ENCODE results near the gene OLFML2A. TPM values are rescaled to one million over a fixed set of nuclear protein-coding genes. Genes with fewer than 3 reads are reported as not detected.
"Not testable (repeated sequence)": the region's sequence is repeated elsewhere in the genome, so short reads cannot be mapped to it uniquely, and the experiment has no call there.

The OLFML2A gene
- 40.2 TPM for total RNA-seq
- polyA plus RNA-seq, result 36.8 TPM

GRCh38 chr9:124776954-124777648, at the start of gene OLFML2A:
OLFML2A (plus strand) TSS chr9:124777133; CDS start chr9:124777271, 138 bp downstream.
- Histone ChIP-seq H3K27ac (ENCODE audit: low read depth) (peak within 1 kb of the TSS; percentile 26), H3K4me3 (ENCODE audit: low read depth, low read length) (peak within 1 kb of the TSS; percentile 71), H3K4me1 (ENCODE audit: insufficient read depth) (no peaks in the 10 kb centered on the region), H3K36me3 (ENCODE audit: insufficient read depth) (no peaks in the 10 kb centered on the region)
- DNase-seq (ENCODE audit: extremely low spot score), result no peak
- WGBS, result 1% methylated on average over 87 of the region's 87 CpGs

GRCh38 chr9:124730772-124731171, 46.2 kb upstream of the OLFML2A start:
- no peaks in the 10 kb centered on the region for H3K4me1 ChIP-seq (ENCODE audit: insufficient read depth)
- DNase-seq (ENCODE audit: extremely low spot score), result no peak
- H3K27ac ChIP-seq (ENCODE audit: low read depth), result no peak overlapping the region
- no peaks in the 10 kb centered on the region for H3K36me3 ChIP-seq (ENCODE audit: insufficient read depth)
- WGBS, result 97% methylated on average over 2 of the region's 2 CpGs
- H3K4me3 ChIP-seq (ENCODE audit: low read depth, low read length), result no peak overlapping the region

GRCh38 chr9:124733964-124734740, 42.8 kb upstream of the OLFML2A start:
- DNase-seq (ENCODE audit: extremely low spot score), result no peak

GRCh38 chr9:124734741-124735083, 42.2 kb upstream of the OLFML2A start:
- H3K27ac ChIP-seq (ENCODE audit: low read depth); H3K36me3 ChIP-seq (ENCODE audit: insufficient read depth); H3K4me3 ChIP-seq (ENCODE audit: low read depth, low read length); DNase-seq (ENCODE audit: extremely low spot score); H3K4me1 ChIP-seq (ENCODE audit: insufficient read depth): not testable (repeated sequence)
- 92% methylated on average over 7 of the region's 7 CpGs for WGBS

More at GRCh38 chr9:124733964-124734740, 42.8 kb upstream of the OLFML2A start:
- H3K4me3 ChIP-seq (ENCODE audit: low read depth, low read length), result no peak overlapping the region
- no peaks in the 10 kb centered on the region for H3K4me1 ChIP-seq (ENCODE audit: insufficient read depth)
- no peaks in the 10 kb centered on the region for H3K36me3 ChIP-seq (ENCODE audit: insufficient read depth)
- WGBS, result 83% methylated on average over 14 of the region's 14 CpGs
- H3K27ac ChIP-seq (ENCODE audit: low read depth), result no peak overlapping the region

- Histone ChIP-seq H3K27ac (ENCODE audit: low read depth) (no peak overlapping the region), H3K4me1 (ENCODE audit: insufficient read depth) (no peaks in the 10 kb centered on the region), H3K36me3 (ENCODE audit: insufficient read depth) (no peaks in the 10 kb centered on the region), H3K4me3 (ENCODE audit: low read depth, low read length) (no peak overlapping the region)
- DNase-seq (ENCODE audit: extremely low spot score), result no peak
These were observed 41.8 kb upstream of the OLFML2A start for GRCh38 chr9:124735121-124735520.

- not testable (repeated sequence) for H3K4me1 ChIP-seq (ENCODE audit: insufficient read depth); H3K27ac ChIP-seq (ENCODE audit: low read depth); DNase-seq (ENCODE audit: extremely low spot score); H3K4me3 ChIP-seq (ENCODE audit: low read depth, low read length); H3K36me3 ChIP-seq (ENCODE audit: insufficient read depth)
- 98% methylated on average over 7 of the region's 7 CpGs for WGBS
These were observed 38.9 kb upstream of the OLFML2A start for GRCh38 chr9:124738075-124738474.

- Histone ChIP-seq H3K27ac (ENCODE audit: low read depth) (no peak overlapping the region), H3K4me3 (ENCODE audit: low read depth, low read length) (no peak overlapping the region), H3K36me3 (ENCODE audit: insufficient read depth) (no peaks in the 10 kb centered on the region), H3K4me1 (ENCODE audit: insufficient read depth) (no peaks in the 10 kb centered on the region)
- 87% methylated on average over 2 of the region's 2 CpGs for WGBS
- no peak for DNase-seq (ENCODE audit: extremely low spot score)
These were observed 37.6 kb upstream of the OLFML2A start for GRCh38 chr9:124739360-124739759.

- WGBS, result 94% methylated on average over 4 of the region's 4 CpGs
These were observed 35.8 kb upstream of the OLFML2A start for GRCh38 chr9:124741149-124741548.

GRCh38 chr9:124741662-124742061, 35.3 kb upstream of the OLFML2A start:
- DNase-seq (ENCODE audit: extremely low spot score), result no peak
- H3K36me3 ChIP-seq (ENCODE audit: insufficient read depth), result no peaks in the 10 kb centered on the region
- no peak overlapping the region for H3K4me3 ChIP-seq (ENCODE audit: low read depth, low read length)
- H3K27ac ChIP-seq (ENCODE audit: low read depth), result no peak overlapping the region
- 80% methylated on average over 4 of the region's 4 CpGs for WGBS
- H3K4me1 ChIP-seq (ENCODE audit: insufficient read depth), result no peaks in the 10 kb centered on the region

More at GRCh38 chr9:124741149-124741548, 35.8 kb upstream of the OLFML2A start:
- no peak overlapping the region for H3K4me3 ChIP-seq (ENCODE audit: low read depth, low read length)
- H3K4me1 ChIP-seq (ENCODE audit: insufficient read depth), result no peaks in the 10 kb centered on the region
- no peak for DNase-seq (ENCODE audit: extremely low spot score)
- H3K36me3 ChIP-seq (ENCODE audit: insufficient read depth), result no peaks in the 10 kb centered on the region
- H3K27ac ChIP-seq (ENCODE audit: low read depth), result no peak overlapping the region

GRCh38 chr9:124742940-124743339, 34.0 kb upstream of the OLFML2A start:
- DNase-seq (ENCODE audit: extremely low spot score), result no peak
- no peaks in the 10 kb centered on the region for H3K36me3 ChIP-seq (ENCODE audit: insufficient read depth)
- no peak overlapping the region for H3K27ac ChIP-seq (ENCODE audit: low read depth)
- H3K4me1 ChIP-seq (ENCODE audit: insufficient read depth), result no peaks in the 10 kb centered on the region
- H3K4me3 ChIP-seq (ENCODE audit: low read depth, low read length), result no peak overlapping the region

GRCh38 chr9:124743686-124744348, 33.1 kb upstream of the OLFML2A start:
- 83% methylated on average over 5 of the region's 5 CpGs for WGBS
- Histone ChIP-seq H3K4me3 (ENCODE audit: low read depth, low read length) (no peak overlapping the region), H3K4me1 (ENCODE audit: insufficient read depth) (no peaks in the 10 kb centered on the region), H3K27ac (ENCODE audit: low read depth) (no peak overlapping the region), H3K36me3 (ENCODE audit: insufficient read depth) (no peaks in the 10 kb centered on the region)
- no peak for DNase-seq (ENCODE audit: extremely low spot score)

- H3K27ac ChIP-seq (ENCODE audit: low read depth), result no peak overlapping the region
- WGBS, result 79% methylated on average over 4 of the region's 4 CpGs
- H3K36me3 ChIP-seq (ENCODE audit: insufficient read depth), result no peaks in the 10 kb centered on the region
- no peak for DNase-seq (ENCODE audit: extremely low spot score)
- H3K4me1 ChIP-seq (ENCODE audit: insufficient read depth), result no peaks in the 10 kb centered on the region
- no peak overlapping the region for H3K4me3 ChIP-seq (ENCODE audit: low read depth, low read length)
These were observed 29.9 kb upstream of the OLFML2A start for GRCh38 chr9:124747065-124747464.

- no peaks in the 10 kb centered on the region for H3K36me3 ChIP-seq (ENCODE audit: insufficient read depth)
- no peaks in the 10 kb centered on the region for H3K4me1 ChIP-seq (ENCODE audit: insufficient read depth)
- H3K4me3 ChIP-seq (ENCODE audit: low read depth, low read length), result no peak overlapping the region
- no peak overlapping the region for H3K27ac ChIP-seq (ENCODE audit: low read depth)
- no peak for DNase-seq (ENCODE audit: extremely low spot score)
- 93% methylated on average over 3 of the region's 3 CpGs for WGBS
These were observed 27.6 kb upstream of the OLFML2A start for GRCh38 chr9:124749284-124749683.

GRCh38 chr9:124749781-124750180, 27.2 kb upstream of the OLFML2A start:
- H3K36me3 ChIP-seq (ENCODE audit: insufficient read depth), result peaks cover 1% of the 10 kb centered on the region
- no peak overlapping the region for H3K4me3 ChIP-seq (ENCODE audit: low read depth, low read length)
- no peak for DNase-seq (ENCODE audit: extremely low spot score)
- WGBS, result 71% methylated on average over 2 of the region's 2 CpGs
- no peak overlapping the region for H3K27ac ChIP-seq (ENCODE audit: low read depth)
- H3K4me1 ChIP-seq (ENCODE audit: insufficient read depth), result no peaks in the 10 kb centered on the region
